SH-SY5Y (cell line): Measurements from ENCODE around the gene ROR1.

Source experiments
- GATA2 ChIP-seq: IDR thresholded peaks from 2 replicates; pipeline ENCODE4 v1.6.1; 2011; ENCODE audit warnings: mild to moderate bottlenecking, low read depth, low read length
- GATA3 ChIP-seq: IDR thresholded peaks from 2 replicates; pipeline ENCODE4 v1.6.1; 2011; ENCODE audit warnings: low read depth, mild to moderate bottlenecking, low read length, moderate library complexity

DNA sequence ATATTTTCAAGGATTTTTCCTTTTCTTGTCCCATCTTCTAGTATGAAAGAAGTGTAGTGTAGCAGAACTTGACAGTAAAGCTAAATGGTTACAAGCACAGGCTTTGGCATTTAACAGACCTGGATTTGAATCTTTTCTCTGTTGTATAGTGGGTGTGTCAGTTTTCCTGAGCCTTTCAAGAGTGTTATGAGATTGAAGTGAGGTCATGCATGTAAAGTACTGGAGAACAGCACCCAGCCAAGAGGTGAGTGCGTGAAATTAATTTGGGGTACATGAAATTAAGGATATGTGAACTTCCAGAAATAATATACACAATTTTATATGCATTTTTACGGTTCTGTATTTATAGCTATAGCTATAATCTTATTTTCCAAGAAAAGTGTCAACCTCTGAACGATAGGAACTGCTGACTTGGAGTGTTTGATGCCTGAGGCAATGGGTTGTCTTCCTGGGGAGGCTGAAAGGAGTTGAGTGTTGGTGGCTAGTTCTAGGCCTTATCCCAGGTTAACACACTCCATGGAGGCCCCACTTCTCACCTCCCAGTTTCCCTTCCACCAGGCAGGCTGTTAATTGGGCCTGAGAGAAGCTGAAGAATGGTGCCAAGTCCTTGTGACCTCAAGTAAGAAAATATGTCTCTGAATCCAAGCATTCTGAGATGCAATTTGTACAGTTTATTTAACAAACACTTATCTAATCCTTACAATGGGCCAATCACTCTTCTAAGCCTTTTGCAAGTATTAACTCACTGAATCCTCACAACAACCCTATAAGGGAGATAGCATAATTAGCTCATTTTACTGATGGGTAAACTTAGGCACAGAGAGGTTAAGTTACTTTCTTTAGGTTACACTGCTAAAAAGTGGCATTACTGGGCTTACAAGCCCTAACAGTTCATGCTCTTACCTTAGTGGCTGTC lies 4.4 kb downstream of the ROR1 start:
- TF ChIP-seq GATA2 (no peak), GATA3 (no peak)
